Gastroesophageal sphincter (tissue), 4 donors: ENCODE data around the gene RASGRP3. TPM values are rescaled to one million over a fixed set of nuclear protein-coding genes. Genes with fewer than 3 reads are reported as not detected.

Source experiments
- ATAC-seq: fragments of 150-250 bp; one replicate; pipeline ENCODE4 v1.9.1; 2016; ENCODE audit warnings: mild to moderate bottlenecking, moderate library complexity
- H3K27ac ChIP-seq, 4 donors: fragments of 200-600 bp; sonication (generic) in 3 of 4; 1 replicate in 3 of 4; 2 replicates in 1 of 4; pipeline ENCODE4 v1.5.1; 2016 to 2019
- H3K27me3 ChIP-seq: fragments of 200-600 bp; sonication (generic); one replicate; pipeline ENCODE4 v1.5.1; 2019
- H3K36me3 ChIP-seq, 2 donors: fragments of 200-600 bp; sonication (generic); one replicate each; pipeline ENCODE4 v1.5.1; 2019; ENCODE audit warnings: control low read depth in 1 of 2
- H3K4me1 ChIP-seq, 3 donors: fragments of 200-600 bp; sonication (generic); 1 replicate in 2 of 3; 2 replicates in 1 of 3; pipeline ENCODE4 v1.5.1; 2016 to 2019; ENCODE audit warnings: control low read depth in 2 of 3
- H3K4me3 ChIP-seq, 2 donors: fragments of 200-600 bp; sonication (generic); one replicate each; pipeline ENCODE4 v1.5.1; 2019; ENCODE audit warnings: mild to moderate bottlenecking in 1 of 2, moderate library complexity in 1 of 2
- H3K9me3 ChIP-seq, 3 donors: fragments of 200-600 bp; sonication (generic); one replicate each; pipeline ENCODE4 v1.5.1; 2017 to 2019; ENCODE audit warnings: control low read depth in 2 of 3
- CTCF ChIP-seq, 4 experiments: fragments of 200-600 bp in 2 of 4; fragments of 450-650 bp in 2 of 4; sonication (generic) in 1 of 4; IDR thresholded peaks; one replicate each; pipeline ENCODE4 v1.5.1; 2017 to 2019; ENCODE audit warnings: antibody characterized with exemption in 4 of 4, mild to moderate bottlenecking in 2 of 4, moderate library complexity in 2 of 4
- EP300 ChIP-seq: sonication (generic); formaldehyde crosslinking; IDR thresholded peaks from one replicate; pipeline ENCODE4 v1.6.1; 2017; ENCODE audit warnings: antibody characterized with exemption, mild to moderate bottlenecking
- POLR2A ChIP-seq, 2 donors: fragments of 450-650 bp; IDR thresholded peaks; one replicate each; pipeline ENCODE4 v1.6.1; 2017; ENCODE audit warnings: antibody characterized with exemption in 2 of 2, mild to moderate bottlenecking in 2 of 2, moderate library complexity in 1 of 2
- POLR2AphosphoS5 ChIP-seq: sonication (generic); formaldehyde crosslinking; IDR thresholded peaks from one replicate; pipeline ENCODE4 v1.6.1; 2017; ENCODE audit warnings: antibody characterized with exemption
- WGBS, 2 donors: methylation state at CpG; one replicate each; pipeline ENCODE4 v1.1.5; 2018; ENCODE audit warnings: low coverage in 1 of 2; 5-methylcytosine and 5-hydroxymethylcytosine counted together
- total RNA-seq, 4 donors: library from RNA; depleted of rRNA; stranded (reverse); fragments of >200 nt; gene quantifications; one replicate each; pipeline ENCODE4 v1.1.0, GENCODE V29; 2016

The RASGRP3 gene
- total RNA-seq, 4 donors from 2014 or later: 2.6 to 23.3 (median 8.3) TPM

GRCh38 chr2:33583194-33583938 is 106.9 kb downstream of the RASGRP3 start:
- peak overlapping the region in 3 of 4 donors; percentile 6 to 69 (median 15) for H3K27ac ChIP-seq
- H3K4me1 ChIP-seq: peaks cover 0 to 51% (median 0%) of the 10 kb centered on the region in 3 donors
- H3K4me3 ChIP-seq: no peak overlapping the region
- peaks cover 0 to 24% of the 10 kb centered on the region in 2 donors for H3K36me3 ChIP-seq
- no peak for ATAC-seq
- H3K9me3 ChIP-seq: no peaks in the 10 kb centered on the region
- TF ChIP-seq POLR2AphosphoS5 (peak; percentile 10), CTCF (IDR thresholded peaks at IDR 0.05) (peak; percentile 80 to 93 (median 84)), POLR2A (IDR thresholded peaks at IDR 0.05) (no peak)
- 5 to 15% methylated on average over 2 of the region's 2 CpGs for WGBS, 2 donors
- H3K27me3 ChIP-seq: no peaks in the 10 kb centered on the region

- ATAC-seq: no peak
- Histone ChIP-seq H3K36me3 (peaks cover 0 to 35% of the 10 kb centered on the region in 2 donors), H3K4me3 (no peak overlapping the region), H3K9me3 (no peaks in the 10 kb centered on the region), H3K27ac (peak overlapping the region; percentile 47 to 69 (median 60)), H3K4me1 (peaks cover 0 to 85% (median 9%) of the 10 kb centered on the region in 3 donors), H3K27me3 (no peaks in the 10 kb centered on the region)
- TF ChIP-seq POLR2A (IDR thresholded peaks at IDR 0.05) (no peak), POLR2AphosphoS5 (no peak), CTCF (IDR thresholded peaks at IDR 0.05) (no peak)
- 37 to 40% methylated on average over 1 to 2 of the region's 2 CpGs for WGBS, 2 donors
These were observed 110.3 kb downstream of the RASGRP3 start for GRCh38 chr2:33586766-33587165.

- peak overlapping the region in 2 of 4 donors; percentile 20 to 69 for H3K27ac ChIP-seq
- TF ChIP-seq EP300 (no peak), POLR2A (IDR thresholded peaks at IDR 0.05) (no peak), CTCF (IDR thresholded peaks at IDR 0.05) (no peak), POLR2AphosphoS5 (no peak)
- 40 to 44% methylated on average over 2 of the region's 2 CpGs for WGBS, 2 donors
These were observed 111.8 kb downstream of the RASGRP3 start for GRCh38 chr2:33588232-33588631.

DNA sequence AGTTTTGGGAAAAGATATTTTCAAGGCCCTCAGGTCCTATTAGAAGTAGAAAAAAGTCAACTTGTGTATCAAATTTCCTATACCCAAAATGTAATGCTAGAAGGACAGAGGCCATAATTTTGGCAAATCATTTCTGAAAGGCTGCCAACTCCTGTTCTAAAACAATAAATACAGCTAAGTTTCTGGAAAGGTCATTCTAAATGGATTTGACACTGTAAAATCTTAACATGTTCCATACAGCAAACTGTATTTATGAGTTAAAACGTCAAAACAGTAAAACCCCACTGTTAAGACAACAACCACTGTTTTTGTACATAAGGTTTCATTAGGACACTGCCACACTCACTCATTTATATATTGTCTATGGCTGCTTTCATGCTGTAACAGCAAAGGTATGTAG is 113.0 kb downstream of the RASGRP3 start:
- H3K36me3 ChIP-seq: peaks cover 0 to 51% of the 10 kb centered on the region in 2 donors
- H3K4me3 ChIP-seq: no peak overlapping the region
- H3K9me3 ChIP-seq: no peaks in the 10 kb centered on the region
- H3K27me3 ChIP-seq: no peaks in the 10 kb centered on the region
- TF ChIP-seq POLR2AphosphoS5 (no peak), POLR2A (IDR thresholded peaks at IDR 0.05) (no peak), EP300 (no peak)
- 0 to 24% methylated on average over 1 of the region's 1 CpG for WGBS, 2 donors
- H3K27ac ChIP-seq: peak overlapping the region; percentile 50 to 69 (median 58)
- H3K4me1 ChIP-seq: peaks cover 0 to 79% (median 9%) of the 10 kb centered on the region in 3 donors
- ATAC-seq: no peak

More at GRCh38 chr2:33588232-33588631, 111.8 kb downstream of the RASGRP3 start:
- H3K36me3 ChIP-seq: peaks cover 0 to 49% of the 10 kb centered on the region in 2 donors
- no peaks in the 10 kb centered on the region for H3K27me3 ChIP-seq
- ATAC-seq: no peak
- no peak overlapping the region for H3K4me3 ChIP-seq
- peaks cover 0 to 88% (median 9%) of the 10 kb centered on the region in 3 donors for H3K4me1 ChIP-seq
- H3K9me3 ChIP-seq: no peaks in the 10 kb centered on the region

DNA sequence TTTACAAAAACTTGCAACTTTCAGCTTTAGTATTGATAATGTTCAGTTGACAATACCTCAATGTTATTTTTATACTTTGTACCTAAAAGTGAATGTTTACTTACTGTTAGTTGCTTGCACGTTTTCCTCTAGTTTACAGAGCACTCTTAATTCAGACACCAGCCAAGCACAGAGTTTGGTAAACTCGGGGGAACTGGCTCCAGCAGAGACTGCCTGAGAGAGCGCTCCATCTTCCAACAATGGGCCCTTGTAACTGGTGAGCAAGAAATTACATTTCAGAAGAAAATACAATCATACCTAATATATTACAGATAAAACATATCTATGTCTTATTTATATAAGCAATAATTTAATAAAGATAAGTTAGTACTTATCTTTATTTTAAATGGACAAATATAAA is 118.9 kb downstream of the RASGRP3 start:
- H3K27me3 ChIP-seq: no peaks in the 10 kb centered on the region
- no peak overlapping the region for H3K27ac ChIP-seq
- 41 to 60% methylated on average over 2 to 3 of the region's 3 CpGs for WGBS, 2 donors
- no peak overlapping the region for H3K4me3 ChIP-seq
- H3K4me1 ChIP-seq: peaks cover 3 to 70% (median 11%) of the 10 kb centered on the region in 3 donors
- H3K9me3 ChIP-seq: no peaks in the 10 kb centered on the region
- no peak for ATAC-seq
- TF ChIP-seq EP300 (no peak), POLR2A (IDR thresholded peaks at IDR 0.05) (no peak), POLR2AphosphoS5 (no peak), CTCF (IDR thresholded peaks at IDR 0.05) (no peak)
- H3K36me3 ChIP-seq: peaks cover 0 to 36% of the 10 kb centered on the region in 2 donors
